HG03103 (cell line): ENCODE measurements around the gene ANKRD12.
"Not testable (repeated sequence)": the region's sequence is repeated elsewhere in the genome, so short reads cannot be mapped to it uniquely, and the experiment has no call there.

ENCODE experiments used
- ATAC-seq: cut with Tn5 transposase; IDR thresholded peaks from one replicate; pipeline ENCODE4 v1.9.1; 2021; ENCODE audit warnings: low read depth; ENCODE audit not compliant: unreplicated experiment

Gene ANKRD12

GRCh38 chr18:9139400-9140039 lies 2.9 kb downstream of the ANKRD12 start:
- no peak for ATAC-seq

GRCh38 chr18:9140381-9140780 lies 3.8 kb downstream of the ANKRD12 start:
- ATAC-seq: no peak

GRCh38 chr18:9140984-9141383 lies 4.4 kb downstream of the ANKRD12 start:
- no peak for ATAC-seq

GRCh38 chr18:9146224-9146623 lies 9.6 kb downstream of the ANKRD12 start:
- ATAC-seq: no peak

GRCh38 chr18:9147440-9148202 lies 11.0 kb downstream of the ANKRD12 start:
- peak; percentile 37 for ATAC-seq

GRCh38 chr18:9148203-9148552 lies 11.6 kb downstream of the ANKRD12 start:
- ATAC-seq: no peak

GRCh38 chr18:9150121-9150520 lies 13.5 kb downstream of the ANKRD12 start:
- no peak for ATAC-seq

GRCh38 chr18:9153256-9153655 lies 16.7 kb downstream of the ANKRD12 start:
- no peak for ATAC-seq

GRCh38 chr18:9156604-9157249 lies 20.1 kb downstream of the ANKRD12 start:
- no peak for ATAC-seq

- no peak for ATAC-seq
Measured at GRCh38 chr18:9157806-9158205, 21.2 kb downstream of the ANKRD12 start.

- ATAC-seq: no peak
Measured at GRCh38 chr18:9160014-9160413, 23.4 kb downstream of the ANKRD12 start.

- ATAC-seq: not testable (repeated sequence)
Measured at GRCh38 chr18:9162663-9163062, 26.1 kb downstream of the ANKRD12 start.

GRCh38 chr18:9164149-9164548 lies 27.6 kb downstream of the ANKRD12 start:
- not testable (repeated sequence) for ATAC-seq

GRCh38 chr18:9165883-9166282 lies 29.3 kb downstream of the ANKRD12 start:
- ATAC-seq: not testable (repeated sequence)

- not testable (repeated sequence) for ATAC-seq
Measured at GRCh38 chr18:9169515-9169914, 32.9 kb downstream of the ANKRD12 start.

- not testable (repeated sequence) for ATAC-seq
Measured at GRCh38 chr18:9171919-9172318, 35.3 kb downstream of the ANKRD12 start.

GRCh38 chr18:9172506-9173127 lies 36.0 kb downstream of the ANKRD12 start:
- ATAC-seq: no peak

- no peak for ATAC-seq
Measured at GRCh38 chr18:9173770-9174233, 37.2 kb downstream of the ANKRD12 start.

- no peak for ATAC-seq
Measured at GRCh38 chr18:9174302-9174701, 37.7 kb downstream of the ANKRD12 start.

GRCh38 chr18:9175115-9175514 lies 38.5 kb downstream of the ANKRD12 start:
- ATAC-seq: no peak

- no peak for ATAC-seq
Measured at GRCh38 chr18:9177031-9177430, 40.5 kb downstream of the ANKRD12 start.
